ENCODE measurements around the gene CREBRF. TPM values are rescaled to one million over a fixed set of nuclear protein-coding genes. Genes with fewer than 3 reads are reported as not detected.
A peak's percentile ranks its signal among the peaks of the same experiment; 100 is the strongest.

The CREBRF gene
- total RNA-seq, 4 donors from 2014 or later: 19.7 to 40.1 (median 35.2) TPM

- no peak for TF ChIP-seq CTCF (IDR thresholded peaks at IDR 0.05)
- TF ChIP-seq POLR2A (IDR thresholded peaks at IDR 0.05): no peak
- Histone ChIP-seq H3K4me3 (no peak overlapping the region), H3K27ac (no peak overlapping the region), H3K4me1 (no peaks in the 10 kb centered on the region), H3K27me3 (no peaks in the 10 kb centered on the region), H3K9me3 (no peaks in the 10 kb centered on the region), H3K36me3 (no peaks in the 10 kb centered on the region)
- intact Hi-C loops (cut with DNase I; ENCODE audit: low total_unique reads): no loop called here
- no peak for DNase-seq
Measured at GRCh38 chr5:173078878-173079277, 22.7 kb downstream of the CREBRF start.

DNA sequence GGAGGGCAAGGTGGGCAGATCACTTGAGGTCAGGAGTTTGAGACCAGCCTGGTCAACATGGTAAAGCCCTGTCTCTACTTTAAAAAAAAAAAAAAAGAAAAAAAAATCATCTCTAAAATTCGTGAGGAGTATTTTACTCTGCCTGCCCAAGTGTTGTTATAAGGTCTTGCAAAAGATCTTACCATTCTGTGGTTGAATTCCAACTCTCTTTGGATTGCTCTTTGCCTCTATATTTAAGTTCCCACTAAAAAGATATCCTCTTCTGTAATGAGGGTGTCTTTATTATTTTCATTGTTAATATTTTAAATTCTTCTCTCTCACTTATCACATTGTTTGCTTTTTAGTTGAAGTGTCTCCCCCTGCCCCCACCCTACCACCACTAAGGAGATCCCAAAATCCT lies 33.4 kb downstream of the CREBRF start:
- H3K4me1 ChIP-seq: no peaks in the 10 kb centered on the region
- TF ChIP-seq CTCF (IDR thresholded peaks at IDR 0.05) (no peak), POLR2A (IDR thresholded peaks at IDR 0.05) (no peak)
- intact Hi-C loops (cut with DNase I; ENCODE audit: low total_unique reads): no loop called here
- DNase-seq: no peak
- no peak overlapping the region for H3K4me3 ChIP-seq
- no peak overlapping the region for H3K27ac ChIP-seq
- H3K9me3 ChIP-seq: no peaks in the 10 kb centered on the region
- no peaks in the 10 kb centered on the region for H3K36me3 ChIP-seq
- no peaks in the 10 kb centered on the region for H3K27me3 ChIP-seq

DNA sequence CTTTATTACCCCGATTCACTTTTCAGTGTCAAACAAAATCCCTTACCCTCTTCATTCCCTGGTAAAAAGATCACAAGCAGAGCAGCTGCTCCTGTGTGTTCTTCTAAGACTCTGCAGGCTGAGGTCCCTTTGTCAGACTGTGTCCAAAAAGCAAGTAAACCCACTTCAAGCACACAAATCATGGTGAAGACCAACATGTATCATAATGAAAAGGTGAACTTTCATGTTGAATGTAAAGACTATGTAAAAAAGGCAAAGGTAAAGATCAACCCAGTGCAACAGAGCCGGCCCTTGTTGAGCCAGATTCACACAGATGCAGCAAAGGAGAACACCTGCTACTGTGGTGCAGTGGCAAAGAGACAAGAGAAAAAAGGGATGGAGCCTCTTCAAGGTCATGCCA lies 34.5 kb downstream of the CREBRF start:
- H3K4me1 ChIP-seq: no peaks in the 10 kb centered on the region
- intact Hi-C loops (cut with DNase I; ENCODE audit: low total_unique reads): no loop called here
- H3K4me3 ChIP-seq: no peak overlapping the region
- no peak overlapping the region for H3K27ac ChIP-seq
- no peaks in the 10 kb centered on the region for H3K9me3 ChIP-seq
- no peaks in the 10 kb centered on the region for H3K27me3 ChIP-seq
- no peak for DNase-seq
- no peaks in the 10 kb centered on the region for H3K36me3 ChIP-seq
- TF ChIP-seq CTCF (IDR thresholded peaks at IDR 0.05): no peak
- TF ChIP-seq POLR2A (IDR thresholded peaks at IDR 0.05): no peak

GRCh38 chr5:173091981-173092380 lies 35.8 kb downstream of the CREBRF start:
- H3K27ac ChIP-seq: no peak overlapping the region
- H3K27me3 ChIP-seq: no peaks in the 10 kb centered on the region
- TF ChIP-seq POLR2A (IDR thresholded peaks at IDR 0.05): no peak
- no peak for TF ChIP-seq CTCF (IDR thresholded peaks at IDR 0.05)
- no peak overlapping the region for H3K4me3 ChIP-seq
- DNase-seq: no peak
- no peaks in the 10 kb centered on the region for H3K36me3 ChIP-seq
- H3K9me3 ChIP-seq: no peaks in the 10 kb centered on the region
- intact Hi-C loops (cut with DNase I; ENCODE audit: low total_unique reads): no loop called here
- H3K4me1 ChIP-seq: no peaks in the 10 kb centered on the region

DNA sequence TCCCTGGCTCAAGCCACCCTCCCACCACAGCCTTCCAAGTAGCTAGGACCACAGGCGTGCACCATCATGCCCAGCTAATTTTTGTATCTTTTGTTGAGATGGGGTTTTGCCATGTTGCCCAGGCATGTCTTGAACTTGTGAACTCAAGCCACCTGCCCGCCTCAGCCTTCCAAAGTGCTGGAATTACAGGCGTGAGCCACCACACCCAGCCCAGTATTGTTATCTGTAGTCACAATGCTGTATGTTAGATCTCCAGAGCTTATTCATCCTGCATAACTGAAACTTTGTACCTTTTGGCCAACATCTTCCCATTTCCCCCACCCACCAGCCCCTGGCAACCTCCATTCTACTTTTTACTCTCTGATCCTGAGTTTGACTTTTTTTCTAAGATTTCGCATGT lies 37.5 kb downstream of the CREBRF start:
- Histone ChIP-seq H3K4me1 (no peaks in the 10 kb centered on the region), H3K9me3 (no peaks in the 10 kb centered on the region), H3K27ac (peak overlapping the region in 1 of 2 donors; percentile 43), H3K36me3 (no peaks in the 10 kb centered on the region), H3K27me3 (no peaks in the 10 kb centered on the region), H3K4me3 (no peak overlapping the region)
- intact Hi-C loops (cut with DNase I; ENCODE audit: low total_unique reads): no loop called here
- no peak for TF ChIP-seq CTCF (IDR thresholded peaks at IDR 0.05)
- no peak for TF ChIP-seq POLR2A (IDR thresholded peaks at IDR 0.05)
- no peak for DNase-seq
